Activated CD4-positive, CD25-positive, alpha-beta regulatory T cell treated with anti-CD3 and anti-CD28 coated beads, Interleukin-2, amount 50 U/mL, for 16 hours (primary cell): ENCODE data around the gene OSTF1.

Experiments
- DNase-seq: peaks from one replicate; pipeline ENCODE4 v3.0.0-alpha.2; 2020; ENCODE audit warnings: low read depth, low spot score

OSTF1 gene

DNA sequence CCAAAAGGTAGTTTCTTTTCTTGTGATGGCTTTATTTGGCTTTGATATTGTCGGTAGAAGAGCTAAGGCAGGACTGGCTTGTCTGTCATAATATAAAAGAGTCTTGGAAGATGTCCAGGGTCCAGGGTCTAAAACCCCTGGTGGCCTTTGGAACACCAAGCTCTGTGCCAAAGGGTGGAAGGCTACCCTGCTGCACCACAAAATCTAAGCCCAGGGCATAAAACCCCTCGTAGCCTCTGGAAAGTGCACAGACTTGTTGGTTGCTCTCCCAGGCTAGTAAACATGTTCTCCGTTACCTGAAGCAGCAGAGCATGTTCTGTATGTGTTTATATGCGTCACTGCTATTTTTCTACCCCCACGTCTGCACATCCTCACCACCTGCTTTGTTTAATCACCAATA lies 75.5 kb downstream of the OSTF1 start:
- DNase-seq: no peak

DNA sequence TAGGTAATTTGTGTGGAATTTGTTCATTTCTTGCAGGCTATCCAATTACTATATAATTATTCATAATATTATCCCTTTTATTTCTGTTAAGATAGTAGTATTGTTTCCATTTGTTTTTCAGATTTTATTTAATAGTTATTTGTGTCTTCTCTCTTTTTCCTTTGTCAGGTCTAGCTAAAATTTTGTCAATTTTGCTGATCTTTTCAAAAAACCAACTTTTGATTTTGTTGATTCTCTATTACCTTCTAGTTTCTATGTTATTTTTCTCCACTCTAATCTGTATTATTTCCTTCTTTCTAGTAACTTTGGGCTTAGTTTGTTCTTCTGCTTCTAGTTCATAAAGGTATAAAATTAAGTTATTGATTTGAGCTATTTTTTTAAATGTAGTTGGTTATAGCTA lies 76.3 kb downstream of the OSTF1 start:
- no peak for DNase-seq

GRCh38 chr9:75167281-75167680 lies 79.0 kb downstream of the OSTF1 start:
- DNase-seq: no peak

DNA sequence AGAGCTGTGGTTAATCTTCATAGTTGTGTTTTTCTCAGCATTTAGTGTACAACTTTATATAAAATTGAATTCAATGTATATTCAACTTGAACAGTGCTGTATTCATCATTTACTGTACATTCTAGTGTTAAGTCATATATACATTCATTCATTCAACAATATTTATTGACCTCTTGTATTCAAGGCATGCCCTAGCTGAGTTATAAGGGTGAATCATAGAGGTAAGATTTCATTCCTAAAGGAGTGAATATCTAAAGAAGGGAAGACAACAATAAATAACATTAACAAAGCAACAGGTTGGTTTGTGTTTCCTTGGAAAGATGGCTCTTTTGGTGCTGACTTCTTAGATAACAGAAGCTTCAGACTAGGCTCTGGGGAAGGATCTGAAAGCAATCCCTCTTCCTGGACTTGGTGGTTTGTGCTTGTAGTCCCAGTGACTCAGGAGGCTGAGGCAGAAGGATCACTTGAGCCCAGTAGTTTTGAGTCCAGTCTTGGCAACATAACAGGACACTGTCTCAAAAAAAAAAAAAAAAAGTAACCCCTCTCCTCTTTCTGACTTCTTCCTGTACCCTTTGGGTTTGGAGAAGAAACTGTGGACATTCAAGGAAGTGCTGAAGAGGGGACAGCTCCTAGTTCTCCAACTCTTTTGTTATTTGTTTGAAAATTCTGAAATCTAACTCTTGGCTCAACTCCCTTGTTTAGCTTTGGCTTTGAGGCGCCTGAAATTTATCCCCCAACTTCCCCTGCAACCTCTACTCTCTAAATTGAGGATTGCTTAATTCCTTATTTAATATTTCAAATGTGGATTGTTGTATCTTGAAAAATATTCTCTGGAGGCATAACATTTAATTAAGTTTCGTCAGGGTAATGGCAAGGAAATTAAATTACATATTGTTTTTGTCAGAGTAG lies 80.2 kb downstream of the OSTF1 start:
- DNase-seq: no peak

DNA sequence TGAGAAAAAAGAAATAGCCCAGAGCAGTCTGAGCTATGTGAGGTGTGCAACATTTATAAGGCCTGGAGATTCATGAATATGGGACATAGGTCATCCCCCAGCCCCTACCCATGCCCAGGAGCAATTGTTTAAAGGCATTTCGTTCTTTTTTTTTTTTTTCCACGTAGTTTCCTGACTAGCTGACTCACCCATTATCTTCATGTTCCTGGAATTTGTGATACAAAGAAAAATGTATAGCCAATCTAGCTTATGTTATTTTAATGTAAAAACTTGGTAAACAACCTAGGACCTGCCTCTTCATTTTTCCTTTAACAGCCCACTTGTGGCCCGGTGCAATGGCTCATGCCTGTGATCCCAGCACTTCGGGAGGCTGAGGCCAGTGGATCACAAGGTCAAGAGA lies 81.3 kb downstream of the OSTF1 start:
- no peak for DNase-seq

- no peak for DNase-seq
Measured at GRCh38 chr9:75170898-75171360, 82.6 kb downstream of the OSTF1 start.

- no peak for DNase-seq
Measured at GRCh38 chr9:75175395-75175794, 87.1 kb downstream of the OSTF1 start.

DNA sequence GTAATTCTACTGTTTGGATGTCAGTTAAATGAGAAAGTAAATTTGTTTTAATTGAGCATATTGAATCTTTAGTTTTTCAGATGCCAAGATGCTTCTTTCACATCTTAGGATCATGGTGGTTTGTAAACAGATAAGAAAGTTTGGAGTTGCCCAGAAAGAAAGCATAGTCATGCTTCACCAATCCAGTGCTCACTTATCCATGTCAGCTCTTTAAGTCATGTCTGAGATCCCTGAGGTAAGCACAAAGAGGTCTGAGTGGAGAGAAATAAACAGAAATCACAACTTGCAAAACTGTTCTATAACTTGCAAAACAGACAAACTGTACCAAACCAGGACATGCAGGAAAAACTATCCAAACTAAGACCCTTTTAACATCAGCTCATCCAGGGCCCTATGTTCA lies 87.7 kb downstream of the OSTF1 start:
- no peak for DNase-seq

- DNase-seq: no peak
Measured at GRCh38 chr9:75181750-75182149, 93.4 kb downstream of the OSTF1 start.

DNA sequence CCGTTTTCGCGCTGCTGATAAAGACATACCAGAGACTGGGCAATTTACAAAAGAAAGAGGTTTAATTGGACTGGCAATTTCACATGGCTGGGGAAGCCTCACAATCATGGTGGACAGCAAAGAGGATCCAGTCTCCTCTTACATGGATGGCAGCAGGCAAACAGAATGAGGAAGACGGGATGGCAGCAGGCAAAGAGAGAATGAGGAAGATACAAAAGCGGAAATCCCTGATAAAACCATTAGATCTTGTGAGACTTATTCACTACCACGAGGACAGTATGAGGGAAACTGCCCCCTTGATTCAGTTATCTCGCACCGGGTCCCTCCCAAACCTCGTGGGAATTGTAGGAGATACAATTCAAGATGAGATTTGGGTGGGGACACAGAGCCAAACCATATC lies 95.0 kb downstream of the OSTF1 start:
- no peak for DNase-seq

- no peak for DNase-seq
Measured at GRCh38 chr9:75184471-75184870, 96.2 kb downstream of the OSTF1 start.

DNA sequence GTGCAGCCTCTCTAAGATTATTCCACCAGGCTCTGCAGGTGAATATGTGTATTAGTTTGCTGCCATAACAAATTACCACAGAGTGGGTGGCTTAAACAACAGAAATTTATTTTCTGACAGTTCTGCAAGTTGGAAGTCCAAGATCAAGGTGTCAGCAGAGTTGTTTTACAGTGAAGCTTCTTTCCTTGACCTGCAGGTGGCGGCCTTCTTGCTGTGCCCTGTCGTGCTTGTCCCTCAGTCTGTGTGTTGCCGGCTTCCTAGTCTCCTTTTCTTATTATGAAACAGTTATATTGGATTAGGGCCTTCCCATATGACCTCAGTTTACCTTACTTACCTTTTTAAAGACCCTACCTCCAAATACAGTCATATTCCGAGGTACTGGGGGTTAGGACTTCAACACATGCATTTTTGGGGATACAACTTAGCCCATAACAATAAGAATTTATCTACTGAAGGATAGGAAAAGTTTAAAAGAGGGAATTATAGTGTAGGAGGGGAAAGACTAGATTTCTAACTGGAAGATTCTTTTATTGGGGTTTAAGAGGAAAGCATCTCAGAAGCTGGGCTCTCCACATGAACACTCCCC lies 97.4 kb downstream of the OSTF1 start:
- peak; percentile 14 for DNase-seq

- DNase-seq: no peak
Measured at GRCh38 chr9:75186767-75187380, 98.6 kb downstream of the OSTF1 start.

GRCh38 chr9:75188756-75189155 lies 100.4 kb downstream of the OSTF1 start:
- DNase-seq: no peak

GRCh38 chr9:75190762-75191161 lies 102.4 kb downstream of the OSTF1 start:
- DNase-seq: no peak
